GM21381 (cell line): Measurements from ENCODE around the gene PANK2.

Experiments
- ATAC-seq: cut with Tn5 transposase; IDR thresholded peaks from one replicate; pipeline ENCODE4 v1.9.1; 2021; ENCODE audit warnings: mild to moderate bottlenecking, moderate library complexity; ENCODE audit not compliant: unreplicated experiment

Gene PANK2

DNA sequence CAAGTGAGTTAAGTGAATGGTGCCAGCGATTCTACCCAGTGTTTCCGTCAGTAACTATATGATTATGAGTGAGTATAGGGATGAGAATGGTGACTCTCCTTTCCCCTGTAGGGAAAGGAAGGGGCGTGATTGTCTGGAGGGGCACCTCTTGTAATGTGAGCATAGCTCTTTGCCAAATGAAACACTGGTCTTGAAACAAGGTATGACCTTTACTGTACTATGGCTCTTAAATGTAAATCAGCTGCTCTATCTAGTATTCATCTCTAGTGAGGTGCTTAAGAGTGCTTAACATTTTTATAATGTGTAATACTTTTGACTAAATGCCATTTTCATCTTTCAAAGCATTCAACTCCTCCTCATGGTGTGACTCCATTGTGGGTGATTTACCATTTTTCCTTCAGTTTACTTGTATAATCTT, 11.0 kb downstream of the PANK2 start:
- no peak for ATAC-seq

DNA sequence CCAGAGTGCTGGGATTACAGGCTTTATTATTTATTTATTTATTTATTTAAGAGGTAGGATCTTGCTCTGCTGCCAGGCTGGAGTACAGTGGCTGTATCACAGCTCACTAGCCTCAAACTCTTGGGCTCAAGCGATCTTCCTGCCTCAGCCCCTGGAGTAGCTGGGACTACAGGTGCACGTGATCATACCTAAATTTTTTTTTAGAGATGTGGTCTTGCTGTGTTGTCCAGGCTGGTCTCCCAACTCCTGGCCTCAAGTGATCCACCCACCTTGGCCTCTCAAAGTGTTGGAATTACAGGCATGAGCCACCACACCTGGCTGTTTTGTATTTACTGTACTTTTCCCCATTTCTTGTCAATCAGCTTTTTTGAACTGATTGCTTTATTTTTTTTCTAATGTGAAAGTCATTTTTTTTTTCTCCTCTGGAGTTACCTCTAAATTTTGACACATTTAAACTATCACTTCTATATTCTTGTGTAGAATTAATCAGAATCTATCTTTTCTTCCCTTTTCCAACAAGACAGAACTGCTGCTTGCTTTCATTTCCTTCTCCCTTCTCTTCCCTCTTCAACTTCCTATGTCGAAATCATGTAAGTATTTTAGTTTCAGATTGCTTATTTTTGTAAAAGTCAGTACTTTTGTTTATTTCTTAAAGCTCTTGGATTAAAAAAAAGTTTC, 12.0 kb downstream of the PANK2 start:
- no peak for ATAC-seq

DNA sequence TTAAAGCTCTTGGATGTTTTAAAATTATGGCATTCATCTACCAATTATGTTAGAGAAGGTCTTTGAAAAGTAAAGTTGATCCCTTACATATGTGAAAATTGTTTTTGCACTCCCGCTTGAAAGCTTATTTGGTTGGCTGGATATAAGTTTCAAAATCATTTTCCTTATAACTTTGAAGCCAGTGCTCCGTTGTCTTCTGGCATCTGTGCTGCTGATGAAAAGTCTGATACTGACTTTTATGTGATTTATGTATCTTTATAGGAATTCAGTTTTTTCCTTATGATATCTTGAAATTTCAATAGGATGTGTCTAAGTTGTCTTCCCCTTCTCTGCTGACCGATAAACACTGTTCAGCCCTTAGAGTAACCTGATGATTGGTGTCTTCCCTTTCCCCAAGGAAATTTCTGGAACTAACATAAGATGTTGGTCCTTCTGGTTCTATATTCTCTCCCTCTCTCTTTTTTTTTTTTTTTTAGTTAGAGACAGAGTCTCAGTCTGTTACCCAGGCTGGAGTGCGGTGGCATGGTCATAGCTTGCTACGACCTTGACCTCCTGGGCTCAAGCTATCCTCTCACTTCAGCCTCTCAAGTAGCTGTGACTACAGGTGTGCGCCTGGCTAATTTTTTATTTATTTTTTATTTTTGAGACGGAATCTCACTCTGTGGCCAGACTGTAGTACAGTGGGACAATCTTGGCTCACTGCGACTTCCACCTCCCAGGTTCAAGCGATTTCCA, 12.7 kb downstream of the PANK2 start:
- ATAC-seq, result no peak

DNA sequence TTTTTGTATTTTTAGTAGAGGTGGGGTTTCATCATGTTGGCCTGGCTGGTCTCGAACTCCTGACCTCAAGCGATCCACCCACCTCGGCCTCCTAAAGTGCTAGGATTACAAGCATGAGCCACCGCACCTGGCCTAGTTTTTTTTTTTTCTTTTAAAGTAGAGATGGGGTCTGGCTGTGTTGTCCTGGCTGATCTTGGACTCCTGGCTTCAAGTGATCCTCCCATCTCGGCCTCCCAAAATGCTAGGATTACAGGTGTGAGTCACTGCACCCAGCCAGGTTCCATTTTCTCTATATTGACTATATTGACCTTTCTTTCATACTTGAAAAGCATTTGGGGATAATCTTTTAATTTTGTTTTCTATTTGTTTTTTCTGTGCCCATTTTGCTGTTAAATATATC, 13.3 kb downstream of the PANK2 start:
- no peak for ATAC-seq

DNA sequence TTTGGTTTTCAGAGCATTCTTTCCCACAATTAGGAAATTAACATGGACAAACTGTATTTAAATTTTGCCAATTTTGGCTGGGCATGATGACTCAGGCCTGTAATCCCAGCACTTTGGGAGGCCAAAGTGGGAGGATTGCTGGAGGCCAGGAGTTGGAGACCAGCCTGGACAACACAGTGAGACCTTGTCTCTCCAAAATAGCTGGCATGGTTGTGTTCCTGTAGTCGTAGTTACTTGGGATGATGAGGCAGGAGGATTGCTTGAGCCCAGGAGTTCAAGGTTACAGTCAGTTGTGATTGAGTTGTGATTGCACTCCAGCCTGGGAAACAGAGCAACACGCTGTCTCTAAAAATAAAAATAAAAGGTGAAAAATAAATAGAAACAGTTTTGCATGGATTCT, 15.0 kb downstream of the PANK2 start:
- no peak for ATAC-seq

DNA sequence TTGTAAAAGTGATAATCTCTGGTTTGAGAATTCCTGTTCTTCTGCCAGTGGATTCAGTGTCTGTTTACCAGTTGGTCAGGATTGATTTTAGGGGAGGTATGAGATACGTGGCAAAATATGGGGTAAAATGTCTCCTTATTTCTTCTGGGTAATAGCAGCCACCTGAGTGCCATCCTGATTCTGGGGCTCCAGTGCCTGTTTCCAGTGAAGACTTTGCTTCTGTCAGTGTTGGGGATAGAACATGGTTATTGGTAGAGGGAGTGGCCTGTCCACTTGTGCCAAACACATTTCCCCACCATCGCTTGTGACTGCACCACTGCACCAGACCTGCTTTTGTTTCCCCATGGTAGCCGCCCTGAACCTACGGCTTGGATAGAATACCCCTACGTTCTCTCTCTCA, 15.7 kb downstream of the PANK2 start:
- no peak for ATAC-seq

DNA sequence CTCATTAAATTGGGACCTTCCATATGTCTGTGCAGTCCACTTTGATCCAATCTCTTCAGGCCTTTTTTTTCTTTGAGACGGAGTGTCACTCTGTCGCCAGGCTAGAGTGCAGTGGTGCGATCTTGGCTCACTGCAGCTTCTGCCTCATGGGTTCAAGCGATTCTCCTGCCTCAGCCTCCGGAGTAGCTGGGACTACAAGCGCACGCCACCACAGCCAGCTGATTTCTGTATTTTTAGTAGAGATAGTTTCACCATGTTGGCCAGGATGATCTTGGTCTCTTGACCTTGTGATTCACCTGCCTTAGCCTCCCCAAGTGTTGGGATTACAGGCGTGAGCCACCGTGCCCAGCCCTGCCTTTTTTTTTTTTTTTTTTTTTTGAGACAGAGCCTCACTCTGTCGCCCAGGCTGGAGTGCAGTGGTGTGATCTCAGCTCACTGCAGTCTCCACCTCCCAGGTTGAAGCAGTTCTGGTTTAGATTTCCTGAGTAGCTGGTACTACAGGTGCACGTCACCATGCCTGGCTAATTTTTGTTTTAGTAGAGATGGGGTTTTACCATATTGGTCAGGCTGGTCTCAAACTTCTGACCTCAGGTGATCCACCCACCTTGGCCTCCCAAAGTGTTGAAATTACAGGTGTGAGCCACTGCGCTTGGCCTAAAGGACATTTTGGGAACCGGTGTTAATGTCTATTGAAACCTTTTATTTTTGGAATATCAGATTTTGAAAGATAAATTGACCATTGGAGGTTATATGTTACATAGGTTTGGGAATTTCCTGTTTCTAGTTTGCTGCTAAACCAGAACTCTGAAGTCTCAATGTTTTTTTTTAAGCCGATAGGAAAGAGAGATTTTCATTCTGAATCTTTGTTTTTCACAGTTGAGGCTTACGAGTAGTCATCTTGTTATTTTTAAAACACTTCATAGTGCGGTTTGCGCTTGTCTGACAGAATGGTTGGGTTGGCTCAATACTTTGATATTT, 17.8 kb downstream of the PANK2 start:
- peak; percentile 80 for ATAC-seq

DNA sequence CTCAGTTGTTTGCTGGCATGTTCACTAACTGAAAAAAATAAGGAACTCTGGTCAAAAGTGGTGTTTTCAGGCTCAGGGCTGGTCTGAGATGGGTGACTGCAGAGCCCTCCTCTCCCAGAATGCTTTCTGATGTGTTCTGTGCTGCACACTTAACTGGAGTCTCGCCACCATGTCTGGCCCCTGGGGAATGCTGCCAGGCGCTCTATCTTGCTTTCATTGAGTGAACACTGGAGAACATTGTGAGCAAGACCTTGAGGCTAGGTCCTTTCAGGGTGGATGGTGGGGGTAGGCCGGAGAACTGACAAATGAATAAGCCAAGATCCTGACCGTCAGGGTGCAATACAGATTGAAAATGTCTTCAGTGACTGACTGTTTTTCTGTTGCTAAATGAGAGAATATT, 19.5 kb downstream of the PANK2 start:
- no peak for ATAC-seq

DNA sequence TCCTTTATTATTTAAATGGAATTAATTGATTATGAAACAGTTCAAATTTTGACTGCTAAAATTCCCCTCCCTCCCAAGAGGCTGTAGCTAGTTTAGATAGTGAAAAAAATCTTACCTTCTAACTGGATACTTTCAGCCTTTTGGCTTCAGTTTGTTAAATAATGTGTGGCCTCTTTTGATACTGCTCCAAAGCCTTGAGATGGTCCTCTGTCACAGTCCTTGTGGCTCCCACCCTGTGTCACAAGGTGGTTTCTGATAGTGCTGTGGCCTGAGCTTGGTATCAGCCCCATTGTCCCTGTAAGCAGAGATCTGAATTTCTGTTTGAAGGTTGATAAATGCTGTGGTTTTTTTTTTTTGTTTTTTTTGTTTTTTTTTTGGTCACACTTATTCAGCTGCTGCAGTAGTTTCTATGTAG, 20.8 kb downstream of the PANK2 start:
- ATAC-seq, result no peak

DNA sequence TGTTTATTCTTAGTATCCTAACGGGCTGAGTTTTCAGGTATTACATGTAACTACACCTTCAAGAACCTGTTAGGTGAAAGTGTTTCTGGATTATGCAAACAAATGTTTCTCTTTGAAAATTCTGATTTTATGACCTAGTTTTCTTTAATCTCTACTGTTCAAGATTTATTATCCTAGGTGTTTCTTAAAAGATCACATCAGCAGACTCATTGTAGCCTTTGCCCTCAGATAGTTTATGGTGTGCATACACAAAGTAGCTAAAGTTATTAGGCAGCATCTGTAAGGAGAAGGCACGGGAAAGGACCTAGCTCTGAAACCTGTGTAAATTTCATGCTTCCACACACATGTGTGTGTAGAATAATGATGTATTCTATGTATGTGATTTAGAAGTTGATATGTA, 21.7 kb downstream of the PANK2 start:
- ATAC-seq, result no peak

DNA sequence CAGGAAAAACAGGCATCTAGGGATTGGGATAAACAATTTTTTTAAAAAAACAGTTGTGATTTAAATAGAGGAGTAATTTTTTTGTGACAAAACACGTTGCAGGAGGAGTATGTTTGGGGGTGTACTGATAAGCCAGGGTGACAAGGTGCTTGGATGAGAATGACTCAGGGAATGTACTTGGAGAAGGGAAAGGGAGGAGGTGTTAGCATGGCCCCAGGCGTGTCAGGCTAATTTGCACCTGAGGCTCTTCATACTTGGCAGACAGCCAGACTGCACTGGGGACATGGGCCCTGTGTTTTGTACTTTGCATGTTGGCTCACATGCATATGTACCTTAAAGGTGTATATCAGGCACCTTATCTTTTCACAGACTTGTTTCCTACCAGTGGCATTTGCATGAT, 22.8 kb downstream of the PANK2 start:
- no peak for ATAC-seq

DNA sequence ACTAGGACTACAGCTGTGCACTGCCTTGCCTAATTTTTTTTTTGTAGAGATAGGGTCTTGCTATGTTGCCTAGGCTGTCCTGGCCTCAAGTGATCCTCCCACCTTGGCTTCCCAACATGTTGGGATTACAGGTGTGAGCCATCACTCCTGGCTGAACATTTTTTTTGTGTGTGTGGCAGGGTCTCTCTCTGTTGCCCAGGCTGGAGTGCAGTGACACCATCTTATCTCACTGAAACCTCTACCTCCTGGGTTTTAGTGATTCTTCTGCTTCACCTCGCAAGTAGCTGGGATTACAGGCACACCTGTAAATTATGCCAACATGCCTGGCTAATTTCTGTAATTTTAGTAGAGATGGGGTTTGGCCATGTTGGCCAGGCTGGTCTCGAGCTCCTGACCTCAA, 25.3 kb downstream of the PANK2 start:
- ATAC-seq, result no peak

DNA sequence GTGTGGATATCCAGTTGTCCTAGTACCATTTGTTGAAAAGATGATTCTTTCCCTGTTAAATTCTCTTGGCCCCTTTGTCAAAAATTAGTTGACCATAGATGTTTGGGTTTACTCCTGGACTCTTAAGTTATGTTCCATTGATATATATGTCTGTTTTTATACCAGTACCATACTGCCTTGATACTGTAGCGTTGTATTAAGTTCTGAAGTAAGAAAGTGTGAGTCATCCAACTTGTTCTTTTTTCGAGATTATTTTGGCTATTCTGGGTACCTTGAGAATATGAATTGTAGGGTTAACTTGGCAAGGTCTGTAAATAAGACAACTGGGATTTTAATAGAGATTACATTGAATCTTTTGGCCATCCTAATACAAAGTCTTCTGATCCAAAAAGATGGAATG, 26.5 kb downstream of the PANK2 start:
- no peak for ATAC-seq

DNA sequence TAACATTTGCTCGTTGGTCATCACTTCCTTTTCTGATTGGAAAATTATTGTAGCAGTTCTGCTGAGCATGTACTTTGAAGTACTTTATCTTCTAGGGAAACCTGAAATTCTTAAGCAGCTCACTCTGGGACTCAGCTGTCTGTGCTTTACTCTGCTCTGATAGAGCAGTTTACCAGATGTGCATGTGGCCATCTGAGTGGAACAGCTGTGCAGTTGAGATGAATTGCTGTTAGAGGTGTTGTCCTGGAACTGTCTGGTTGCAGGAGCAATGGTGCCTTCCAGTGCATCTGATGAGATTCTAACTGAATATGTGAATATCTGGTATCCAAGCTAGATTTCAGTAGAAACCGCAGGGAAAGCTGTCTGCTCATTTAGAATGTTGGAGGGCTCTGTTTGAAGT, 27.2 kb downstream of the PANK2 start:
- no peak for ATAC-seq

DNA sequence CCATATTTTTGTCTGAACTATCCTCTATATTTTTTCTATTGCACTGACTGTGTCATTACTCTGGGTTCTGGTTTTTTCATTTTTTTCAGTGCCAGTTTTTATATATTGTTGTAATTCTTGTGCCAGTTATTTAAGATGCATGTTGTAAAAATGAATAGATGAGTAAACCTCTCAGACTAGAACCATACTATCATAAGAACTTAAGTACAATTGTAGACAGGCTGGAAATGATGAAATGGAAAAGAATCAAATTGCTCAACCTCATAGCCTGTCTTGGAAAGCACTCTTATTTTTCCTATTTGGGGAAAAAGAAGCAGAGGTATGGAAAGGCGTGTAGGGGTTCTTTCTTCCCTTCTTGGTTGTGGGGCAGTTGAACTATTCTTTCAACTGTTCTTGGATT, 30.2 kb downstream of the PANK2 start:
- ATAC-seq, result no peak

DNA sequence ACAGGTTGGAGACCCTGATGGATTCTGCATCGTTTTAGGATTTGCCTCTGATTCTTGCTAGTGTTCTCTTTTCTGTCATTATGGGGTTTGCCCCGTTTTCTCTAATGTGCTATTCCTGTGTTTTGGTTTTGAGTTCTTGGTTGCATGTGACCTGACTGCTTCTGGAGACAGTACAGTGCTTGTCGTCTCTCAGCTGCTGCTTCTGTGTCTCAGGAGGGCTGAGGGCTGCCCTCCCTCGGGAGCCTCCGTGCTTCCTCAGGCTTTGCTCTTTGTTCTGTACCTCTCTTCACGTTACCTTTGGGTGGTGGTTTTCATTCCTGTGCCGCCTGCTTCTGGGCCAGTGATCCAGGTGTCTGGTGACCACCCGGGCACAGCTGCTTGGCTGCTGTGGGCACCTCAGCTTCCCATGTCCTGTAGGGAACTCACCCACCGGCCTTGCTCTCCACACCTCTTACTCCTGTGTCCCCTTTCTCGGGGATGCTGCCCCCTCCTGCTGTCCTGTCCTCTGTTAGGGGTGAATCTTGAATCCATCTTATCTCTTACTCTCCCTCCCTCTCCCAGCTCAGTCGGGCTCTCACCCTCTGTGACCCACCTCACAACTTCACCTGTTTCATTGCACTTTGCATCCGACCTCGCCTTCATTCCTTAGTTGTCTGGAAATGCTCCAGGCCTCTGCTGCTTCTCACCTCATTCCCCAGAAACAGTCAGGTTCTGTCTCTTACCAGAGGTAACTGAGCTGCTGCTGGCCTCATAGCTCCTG, 33.2 kb downstream of the PANK2 start:
- ATAC-seq, result no peak

DNA sequence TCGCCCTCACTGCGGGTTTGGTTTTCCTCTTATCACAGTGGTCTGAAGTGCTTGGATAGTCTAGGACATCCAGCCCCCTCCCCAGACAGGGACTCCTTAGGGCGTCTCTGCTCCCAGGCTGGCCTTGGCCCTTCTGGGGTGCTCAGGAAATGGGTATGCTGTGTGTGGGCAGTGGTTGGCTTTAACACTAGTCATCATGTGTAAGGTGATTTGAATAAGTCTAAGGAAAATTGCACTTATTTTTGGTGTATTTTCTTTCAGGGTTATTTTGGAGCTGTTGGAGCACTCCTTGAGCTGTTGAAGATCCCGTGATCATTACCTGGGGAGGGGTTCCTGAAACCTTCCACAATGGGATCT, 33.8 kb downstream of the PANK2 start:
- no peak for ATAC-seq

DNA sequence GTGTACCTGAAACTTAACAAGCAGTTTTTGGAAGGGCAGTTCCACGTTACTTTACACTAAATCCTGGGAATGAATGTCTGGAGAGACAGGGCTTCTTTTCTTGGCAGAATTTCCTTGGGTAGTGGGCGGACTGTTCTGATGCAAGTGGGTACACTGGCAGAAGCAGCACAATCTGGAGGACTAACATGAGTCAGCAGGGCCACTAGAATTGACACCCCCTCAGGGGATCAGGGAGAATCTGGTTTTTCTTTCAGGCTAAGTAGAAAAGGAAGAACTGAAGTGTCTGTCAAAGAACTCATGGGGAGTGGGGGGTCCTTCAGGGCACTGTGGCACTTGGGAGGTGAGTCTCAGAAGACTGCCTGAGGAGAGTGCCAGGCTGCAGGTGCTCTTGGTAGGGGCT, 34.6 kb downstream of the PANK2 start:
- ATAC-seq, result no peak

DNA sequence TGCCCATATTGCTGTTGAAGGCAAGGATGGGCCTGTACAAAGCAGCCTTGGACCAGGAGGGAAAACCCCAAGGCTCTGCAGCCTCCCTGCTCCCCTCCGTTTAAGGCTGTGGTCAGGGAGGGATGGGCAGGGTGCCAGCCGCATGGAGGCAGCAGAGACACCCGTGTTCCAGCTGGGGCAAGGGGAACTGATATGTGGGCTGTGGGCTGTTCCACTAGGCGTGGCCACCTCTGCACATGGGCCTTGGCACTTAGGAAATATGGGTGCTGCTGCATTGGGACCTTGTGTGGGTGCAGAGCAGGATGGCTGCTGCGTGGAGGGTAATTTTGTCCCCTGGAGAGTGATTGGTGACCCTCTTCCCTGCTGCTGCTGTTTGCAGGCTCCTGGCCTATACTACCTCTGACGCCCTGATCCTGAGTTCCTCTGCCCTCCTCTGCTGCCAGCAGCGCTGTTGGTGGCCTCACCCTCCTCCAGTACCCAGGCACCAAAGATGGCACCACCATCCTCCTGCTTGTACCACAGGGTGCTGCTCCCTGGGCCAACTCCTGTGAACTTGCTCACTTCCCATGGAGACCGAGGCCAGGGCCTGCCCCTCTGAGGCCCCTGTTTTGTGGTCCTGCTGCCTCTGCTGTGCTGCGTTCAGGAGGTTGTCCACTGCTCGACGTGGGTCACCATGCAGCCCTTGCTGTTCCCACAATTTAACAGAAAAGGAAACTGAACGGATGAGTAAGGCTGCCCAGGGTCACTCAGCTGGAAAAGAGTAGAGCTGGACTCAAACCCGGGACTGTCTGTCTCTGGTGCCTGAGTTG, 35.3 kb downstream of the PANK2 start:
- no peak for ATAC-seq

DNA sequence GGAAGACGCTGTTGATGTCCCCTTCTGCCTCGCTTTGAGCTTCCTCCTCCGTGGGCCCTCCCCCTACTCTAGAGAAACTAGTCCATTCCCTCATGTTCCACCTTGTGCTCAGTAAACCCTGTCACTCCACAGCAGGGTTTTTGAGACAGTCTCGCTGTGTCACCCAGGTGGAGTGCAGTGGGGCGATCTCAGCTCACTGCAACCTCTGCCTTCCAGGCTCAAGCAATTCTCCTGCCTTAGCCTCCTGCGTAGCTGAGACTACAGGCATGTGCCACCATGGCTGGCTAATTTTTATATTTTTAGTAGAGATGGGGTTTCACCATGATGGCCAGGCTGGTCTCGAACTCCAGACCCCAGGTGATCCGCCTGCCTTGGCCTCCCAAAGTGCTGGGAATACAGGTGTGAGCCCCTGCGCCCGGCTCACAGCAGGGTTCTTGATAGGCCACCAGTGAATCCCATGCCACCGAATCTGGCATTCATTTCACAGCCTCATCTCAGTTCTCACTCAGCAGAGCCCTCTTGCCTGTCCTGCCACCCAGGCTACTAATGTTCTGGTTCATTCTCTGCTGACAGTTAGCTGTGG, 36.0 kb downstream of the PANK2 start:
- no peak for ATAC-seq
